Fibroblast of mammary gland (primary cell): ENCODE results near the gene LRRC7.

Experiments used
- DNase-seq: peaks from one replicate; pipeline ENCODE4 v3.0.0-alpha.2; 2010; ENCODE audit warnings: low read depth
- H3K4me3 ChIP-seq: 2 replicates; pipeline ENCODE4 v1.5.1; 2011; ENCODE audit warnings: low read depth, mild to moderate bottlenecking, low read length, moderate library complexity; ENCODE audit not compliant: control insufficient read depth
- TF ChIP-seq, protein P1 (sequence below): conservative IDR thresholded peaks from 2 replicates; pipeline ENCODE4 v1.5.1; 2011; ENCODE audit warnings: low read depth, low read length, inconsistent platforms; ENCODE audit not compliant: control insufficient read depth, insufficient read depth

The LRRC7 gene

DNA sequence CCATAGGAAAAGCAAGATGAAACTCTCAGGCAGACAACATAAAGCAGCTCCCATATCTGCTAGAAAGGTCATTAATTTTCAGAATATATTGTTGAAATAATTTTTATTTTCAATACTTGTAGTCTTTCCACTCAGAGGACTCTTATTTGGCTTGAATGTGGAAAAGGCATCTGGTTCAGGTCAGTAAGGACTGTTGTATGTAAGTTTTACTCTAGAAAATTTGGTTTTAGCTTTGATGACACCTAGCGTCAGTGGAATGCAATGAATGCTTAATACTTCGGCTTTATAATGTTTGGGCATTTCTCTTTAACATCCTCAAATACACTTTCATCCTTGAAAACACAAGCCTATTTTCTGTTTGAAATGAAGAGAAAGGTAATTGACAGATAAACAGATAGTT lies 574.4 kb downstream of the LRRC7 start:
- TF ChIP-seq, protein P1, sequence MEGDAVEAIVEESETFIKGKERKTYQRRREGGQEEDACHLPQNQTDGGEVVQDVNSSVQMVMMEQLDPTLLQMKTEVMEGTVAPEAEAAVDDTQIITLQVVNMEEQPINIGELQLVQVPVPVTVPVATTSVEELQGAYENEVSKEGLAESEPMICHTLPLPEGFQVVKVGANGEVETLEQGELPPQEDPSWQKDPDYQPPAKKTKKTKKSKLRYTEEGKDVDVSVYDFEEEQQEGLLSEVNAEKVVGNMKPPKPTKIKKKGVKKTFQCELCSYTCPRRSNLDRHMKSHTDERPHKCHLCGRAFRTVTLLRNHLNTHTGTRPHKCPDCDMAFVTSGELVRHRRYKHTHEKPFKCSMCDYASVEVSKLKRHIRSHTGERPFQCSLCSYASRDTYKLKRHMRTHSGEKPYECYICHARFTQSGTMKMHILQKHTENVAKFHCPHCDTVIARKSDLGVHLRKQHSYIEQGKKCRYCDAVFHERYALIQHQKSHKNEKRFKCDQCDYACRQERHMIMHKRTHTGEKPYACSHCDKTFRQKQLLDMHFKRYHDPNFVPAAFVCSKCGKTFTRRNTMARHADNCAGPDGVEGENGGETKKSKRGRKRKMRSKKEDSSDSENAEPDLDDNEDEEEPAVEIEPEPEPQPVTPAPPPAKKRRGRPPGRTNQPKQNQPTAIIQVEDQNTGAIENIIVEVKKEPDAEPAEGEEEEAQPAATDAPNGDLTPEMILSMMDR = peak; percentile 57
- DNase-seq = peak; percentile 58
- H3K4me3 ChIP-seq = no peak overlapping the region

DNA sequence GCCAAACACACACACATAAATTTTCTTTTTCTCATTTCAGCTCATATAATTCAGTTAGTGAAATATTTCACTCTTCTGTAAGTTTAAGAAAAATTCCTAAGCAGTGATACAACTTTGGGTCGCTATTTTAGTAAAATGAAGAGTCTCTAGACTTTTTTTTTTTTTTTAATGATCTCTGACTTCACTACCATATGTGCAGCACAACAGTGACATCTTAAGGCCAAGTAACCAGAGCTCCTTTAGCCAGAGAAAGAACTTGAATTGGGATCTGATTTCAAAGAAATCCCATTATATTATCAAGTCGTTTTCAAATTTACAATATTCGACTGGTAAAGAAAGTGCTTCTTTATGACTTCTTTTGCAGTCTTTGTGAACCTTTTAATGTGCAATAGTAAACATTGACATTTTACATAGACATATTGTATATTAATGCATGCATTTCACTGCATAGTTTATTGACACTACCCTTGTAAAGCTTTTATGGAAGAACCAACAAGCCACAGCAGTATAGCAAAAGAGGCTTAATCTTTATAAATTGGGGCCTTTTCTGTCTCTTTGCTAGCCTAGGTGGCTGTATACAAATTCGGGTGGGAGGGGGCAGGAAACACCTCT lies 575.4 kb downstream of the LRRC7 start:
- TF ChIP-seq, protein P1 = peak; percentile 42
- H3K4me3 ChIP-seq = no peak overlapping the region
- DNase-seq = peak; percentile 66

DNA sequence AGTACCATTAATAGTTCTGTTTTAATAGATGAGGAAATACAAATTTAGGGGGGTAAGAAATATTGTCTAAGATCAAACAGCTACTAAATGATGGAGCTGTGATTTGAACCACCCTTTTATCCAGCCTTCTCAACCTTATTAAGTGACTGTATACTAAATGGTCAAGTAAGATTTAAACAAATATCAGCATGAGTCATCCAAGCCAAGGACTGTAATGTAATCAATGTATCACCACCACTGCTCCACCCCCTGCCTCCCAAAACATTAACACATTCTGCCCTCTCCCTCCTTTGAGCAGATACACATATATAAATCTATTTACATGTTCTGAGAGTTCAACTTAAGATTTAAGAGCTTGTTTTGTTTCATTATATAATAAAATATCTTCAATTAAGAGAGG lies 578.8 kb downstream of the LRRC7 start:
- H3K4me3 ChIP-seq = no peak overlapping the region
- TF ChIP-seq, protein P1 = no peak
- peak; percentile 67 for DNase-seq

DNA sequence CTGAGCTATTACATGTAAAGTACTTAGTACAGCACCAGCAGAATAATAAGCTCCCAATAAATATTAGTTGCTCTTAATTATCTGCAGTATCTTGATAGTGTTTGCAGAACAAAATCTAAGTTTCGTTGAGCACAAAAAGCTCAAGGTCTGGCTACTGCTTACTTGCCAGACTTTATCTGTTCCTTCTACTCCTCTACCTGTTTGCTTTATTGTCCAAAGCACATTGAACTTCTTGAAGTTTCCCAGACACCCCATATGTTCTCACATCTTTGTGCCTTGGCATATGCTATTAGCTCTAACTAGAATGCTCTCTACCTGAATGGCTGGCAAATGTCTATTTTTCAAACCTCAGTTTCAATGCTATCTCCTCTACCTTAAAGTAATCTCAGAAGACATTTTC lies 582.7 kb downstream of the LRRC7 start:
- TF ChIP-seq, protein P1 = no peak
- H3K4me3 ChIP-seq = no peak overlapping the region
- DNase-seq = no peak

DNA sequence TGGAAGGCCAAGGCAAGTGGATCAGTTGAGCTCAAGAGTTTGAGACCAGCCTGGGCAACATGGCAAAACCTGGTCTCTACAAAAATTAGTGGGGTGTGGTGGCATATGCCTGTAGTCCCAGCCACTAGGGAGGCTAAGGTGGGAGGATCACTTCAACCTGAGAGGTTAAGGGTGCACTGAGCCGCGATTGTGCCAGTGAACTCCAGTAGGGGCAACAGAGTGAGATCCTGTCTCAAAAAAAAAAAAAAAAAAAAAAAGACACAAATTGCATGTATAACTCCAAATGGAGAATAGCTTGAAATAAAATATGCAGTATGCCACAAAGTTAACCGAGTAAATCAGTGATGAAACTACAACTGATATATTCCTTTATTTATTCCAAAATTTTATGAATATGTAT lies 586.0 kb downstream of the LRRC7 start:
- DNase-seq = no peak
- TF ChIP-seq, protein P1 = no peak

DNA sequence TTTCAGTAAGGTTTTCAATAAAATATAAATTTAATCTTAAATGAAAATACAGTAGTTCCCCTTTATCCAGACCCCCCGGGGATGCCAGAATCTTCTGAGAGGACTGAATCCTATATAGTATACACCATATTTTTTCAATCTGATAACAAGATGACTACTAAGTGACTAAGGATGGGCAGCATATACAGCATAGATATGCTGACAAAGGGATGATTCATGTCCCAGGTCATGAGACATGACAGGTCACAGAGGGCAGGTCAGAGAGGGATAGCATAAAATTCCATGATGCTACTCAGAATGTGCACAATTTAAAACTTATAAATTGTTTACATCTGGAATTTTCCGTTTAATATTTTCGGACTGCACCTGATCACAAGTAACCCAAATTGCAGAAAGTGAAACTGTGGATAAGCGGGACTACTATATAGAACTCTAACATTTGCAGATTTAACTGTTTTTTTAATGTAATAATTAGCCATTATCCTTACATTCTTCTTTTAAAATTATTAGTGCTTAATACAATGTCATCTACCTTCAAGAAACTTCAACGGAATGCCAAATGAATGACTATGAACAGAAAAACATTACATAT lies 588.9 kb downstream of the LRRC7 start:
- peak; percentile 74 for DNase-seq
- TF ChIP-seq, protein P1 = no peak

More for the DNA sequence above, 586.0 kb downstream of the LRRC7 start:
- no peak overlapping the region for H3K4me3 ChIP-seq

More for the DNA sequence above, 588.9 kb downstream of the LRRC7 start:
- no peak overlapping the region for H3K4me3 ChIP-seq
